Measurements from ENCODE around the gene ISOC2.

DNA sequence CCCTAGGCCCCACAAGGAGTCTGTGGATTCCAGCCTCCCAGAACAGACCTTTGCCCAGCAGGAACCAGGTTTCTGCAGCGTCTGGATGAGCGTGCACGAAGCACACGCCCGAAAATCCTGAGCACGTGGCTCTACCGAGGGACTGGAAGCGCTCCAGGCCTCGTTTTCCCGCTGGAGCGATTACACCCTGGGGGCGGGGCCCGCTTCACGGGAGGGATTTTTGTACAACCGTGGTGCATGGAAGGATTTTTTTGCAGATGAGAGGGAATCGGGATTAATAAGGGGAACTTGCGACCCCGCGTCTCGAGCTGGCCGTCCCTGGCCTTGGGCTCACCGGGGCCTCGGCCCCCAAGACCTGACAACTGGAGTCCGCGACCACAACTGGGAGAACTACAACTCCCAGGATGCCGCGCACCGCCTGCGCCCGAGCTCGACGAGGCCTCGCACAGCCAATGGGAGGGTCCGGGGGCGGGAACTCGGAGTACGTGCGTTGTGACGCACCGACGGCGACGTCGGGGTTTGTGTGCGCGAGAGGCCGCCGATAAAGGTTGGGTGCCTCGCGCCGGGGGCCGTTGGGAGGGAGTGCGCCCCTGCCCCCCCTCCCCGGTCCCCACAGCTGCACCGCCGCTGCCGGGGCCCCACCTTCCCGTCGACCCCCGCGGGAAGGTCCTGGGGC, 14.8 kb upstream of the ISOC2 start, which contains the start of gene ZNF628:
- TF ChIP-seq CTCF (IDR thresholded peaks at IDR 0.05) (no peak), POLR2A (IDR thresholded peaks at IDR 0.05) (peak in 1 of 2 donors; percentile 56)

All from suprapubic skin (tissue), 3 donors.